Stomach (tissue), 9 donors: ENCODE data around the gene C1orf53. TPM values are rescaled to one million over a fixed set of nuclear protein-coding genes. Genes with fewer than 3 reads are reported as not detected.
A peak's percentile ranks its signal among the peaks of the same experiment; 100 is the strongest.

Experiments
- DNase-seq, 2 donors: peaks; one replicate each; pipeline versions ENCODE4 v3.0.0 to v3.0.0-alpha.2; 2013 to 2019
- H3K27ac ChIP-seq, 5 donors: fragments of 200-600 bp in 4 of 5; sonication (generic) in 4 of 5; one replicate each; pipeline ENCODE4 v1.5.1; 2013 to 2019; ENCODE audit warnings: mild to moderate bottlenecking in 1 of 5, moderate library complexity in 1 of 5
- H3K27me3 ChIP-seq, 3 donors: fragments of 200-600 bp; sonication (generic); one replicate each; pipeline ENCODE4 v1.5.1; 2017 to 2019; ENCODE audit warnings: mixed run types in 1 of 3
- H3K36me3 ChIP-seq, 4 donors: fragments of 200-600 bp; sonication (generic); 1 replicate in 3 of 4; 2 replicates in 1 of 4; pipeline ENCODE4 v1.5.1; 2016 to 2019
- H3K4me1 ChIP-seq, 4 donors: fragments of 200-600 bp; sonication (generic); one replicate each; pipeline ENCODE4 v1.5.1; 2016 to 2019
- H3K4me3 ChIP-seq, 4 donors: fragments of 200-600 bp; sonication (generic) in 3 of 4; one replicate each; pipeline ENCODE4 v1.5.1; 2016 to 2019; ENCODE audit warnings: mild to moderate bottlenecking in 1 of 4
- H3K9me3 ChIP-seq, 4 donors: fragments of 200-600 bp; sonication (generic); one replicate each; pipeline ENCODE4 v1.5.1; 2016 to 2019
- CTCF ChIP-seq, 7 experiments: fragments of 450-650 bp in 4 of 7; fragments of 200-600 bp in 3 of 7; sonication (generic) in 3 of 7; IDR thresholded peaks; one replicate each; pipeline ENCODE4 v1.5.1; 2016 to 2019; ENCODE audit warnings: antibody characterized with exemption in 7 of 7, control low read depth in 2 of 7, mild to moderate bottlenecking in 1 of 7
- EP300 ChIP-seq: sonication (generic); formaldehyde crosslinking; IDR thresholded peaks from one replicate; pipeline ENCODE4 v1.6.1; 2017; ENCODE audit warnings: antibody characterized with exemption
- POLR2A ChIP-seq, 4 donors: fragments of 450-650 bp; IDR thresholded peaks; one replicate each; pipeline ENCODE4 v1.6.1; 2016; ENCODE audit warnings: antibody characterized with exemption in 4 of 4, control low read depth in 2 of 4, mild to moderate bottlenecking in 1 of 4, moderate library complexity in 1 of 4
- POLR2AphosphoS5 ChIP-seq, 3 donors: sonication (generic); formaldehyde crosslinking; IDR thresholded peaks; one replicate each; pipeline ENCODE4 v1.6.1; 2016; ENCODE audit warnings: antibody characterized with exemption in 3 of 3
- WGBS, 5 donors: extraction: QIAGEN DNeasy Blood & Tissue Kit in 3 of 5; methylation state at CpG; one replicate each; pipeline versions ENCODE4 v1.1.5 to v1.1.7; 2013 to 2018; 5-methylcytosine and 5-hydroxymethylcytosine counted together
- intact Hi-C: fragments of 100-400 bp; cut with DNase I; formaldehyde crosslinking; loops from one replicate; pipeline ENCODE4 v1.15.1; 2023; ENCODE audit warnings: low total_unique reads
- polyA plus RNA-seq, 3 donors: library from polyadenylated mRNA; stranded (reverse); fragments of 200-250 nt; gene quantifications; one replicate each; pipeline ENCODE4 v1.2.3, GENCODE V29; 2013
- total RNA-seq, 5 donors: library from RNA; depleted of rRNA; stranded (reverse); fragments of >200 nt; gene quantifications; one replicate each; pipeline versions ENCODE4 v1.1.0 to v1.2.3, GENCODE V29; 2014 to 2016
- donor health status: healthy with polysubstance abuse.
- donor health status: Bipolar disorder and iron deficiency.
- donor health status: healthy.

C1orf53 gene
- total and polyA plus RNA-seq, 8 donors, result 3.9 to 11.7 TPM; not detected in 6

GRCh38 chr1:197921235-197922069, 19.0 kb downstream of the C1orf53 start:
- Histone ChIP-seq H3K4me1 (peaks cover 24 to 49% (median 38%) of the 10 kb centered on the region in 4 donors), H3K4me3 (no peak overlapping the region), H3K9me3 (peaks cover 0 to 11% (median 0%) of the 10 kb centered on the region in 4 donors), H3K36me3 (no peaks in the 10 kb centered on the region), H3K27ac (no peak overlapping the region), H3K27me3 (peaks cover 21 to 95% (median 66%) of the 10 kb centered on the region in 3 donors)
- peak in 1 of 2 donors; percentile 59 for DNase-seq
- no peak for TF ChIP-seq EP300
- no peak for TF ChIP-seq POLR2A (IDR thresholded peaks at IDR 0.05)
- TF ChIP-seq CTCF (IDR thresholded peaks at IDR 0.05), result no peak
- TF ChIP-seq POLR2AphosphoS5 (IDR thresholded peaks at IDR 0.05), result no peak
- WGBS, 5 donors, result 16 to 40% (median 20%) methylated on average over 9 to 33 of the region's 33 CpGs
- intact Hi-C loops, result no loop called here

- Histone ChIP-seq H3K36me3 (no peaks in the 10 kb centered on the region), H3K27ac (no peak overlapping the region), H3K27me3 (peaks cover 19 to 95% (median 60%) of the 10 kb centered on the region in 3 donors), H3K9me3 (peaks cover 0 to 11% (median 0%) of the 10 kb centered on the region in 4 donors), H3K4me3 (no peak overlapping the region), H3K4me1 (peaks cover 22 to 43% (median 33%) of the 10 kb centered on the region in 4 donors)
- WGBS, 5 donors, result 65 to 95% (median 89%) methylated on average over 2 of the region's 2 CpGs
- no peak for DNase-seq
- TF ChIP-seq EP300, result no peak
- TF ChIP-seq CTCF (IDR thresholded peaks at IDR 0.05), result no peak
- no peak for TF ChIP-seq POLR2AphosphoS5 (IDR thresholded peaks at IDR 0.05)
- no peak for TF ChIP-seq POLR2A (IDR thresholded peaks at IDR 0.05)
- intact Hi-C loops, result no loop called here
Measured at GRCh38 chr1:197922070-197922390, 19.6 kb downstream of the C1orf53 start.

DNA sequence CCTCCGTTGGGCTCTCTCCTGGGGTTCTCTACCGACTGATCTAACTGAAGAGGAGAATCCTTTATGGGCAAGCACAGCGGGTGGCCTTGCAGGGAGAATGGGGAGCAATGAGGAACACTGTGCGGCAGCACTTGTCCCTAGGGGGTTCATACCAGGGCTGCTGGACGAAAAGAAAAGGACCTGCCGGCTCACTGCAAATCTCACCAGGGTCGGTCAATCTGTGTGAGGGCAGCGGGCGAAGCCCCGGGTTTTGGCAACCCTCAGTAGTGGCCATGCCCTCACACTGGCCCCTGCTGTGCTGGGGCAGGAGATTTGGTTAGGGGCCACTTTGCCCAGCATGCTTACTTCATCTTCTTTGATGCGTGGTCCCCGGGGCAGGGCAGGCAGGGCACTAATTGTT, 20.6 kb downstream of the C1orf53 start:
- Histone ChIP-seq H3K9me3 (peaks cover 0 to 11% (median 0%) of the 10 kb centered on the region in 4 donors), H3K4me3 (no peak overlapping the region), H3K36me3 (no peaks in the 10 kb centered on the region), H3K27ac (no peak overlapping the region), H3K4me1 (peaks cover 12 to 33% (median 22%) of the 10 kb centered on the region in 4 donors), H3K27me3 (peaks cover 19 to 95% (median 60%) of the 10 kb centered on the region in 3 donors)
- DNase-seq, result no peak
- intact Hi-C loops, result no loop called here
- TF ChIP-seq EP300, result no peak
- no peak for TF ChIP-seq CTCF (IDR thresholded peaks at IDR 0.05)
- no peak for TF ChIP-seq POLR2AphosphoS5 (IDR thresholded peaks at IDR 0.05)
- no peak for TF ChIP-seq POLR2A (IDR thresholded peaks at IDR 0.05)
- WGBS, 5 donors, result 67 to 81% (median 75%) methylated on average over 12 of the region's 12 CpGs

- Histone ChIP-seq H3K9me3 (peaks cover 0 to 9% (median 0%) of the 10 kb centered on the region in 4 donors), H3K27me3 (peaks cover 19 to 95% (median 48%) of the 10 kb centered on the region in 3 donors), H3K4me1 (peaks cover 3 to 21% (median 14%) of the 10 kb centered on the region in 4 donors), H3K4me3 (no peak overlapping the region), H3K27ac (no peak overlapping the region), H3K36me3 (no peaks in the 10 kb centered on the region)
- peak in 1 of 2 donors; percentile 73 for DNase-seq
- WGBS, 5 donors, result 9 to 46% (median 28%) methylated on average over 2 to 4 of the region's 4 CpGs
- TF ChIP-seq EP300 (no peak), POLR2A (IDR thresholded peaks at IDR 0.05) (no peak), POLR2AphosphoS5 (IDR thresholded peaks at IDR 0.05) (no peak), CTCF (IDR thresholded peaks at IDR 0.05) (peak in 5 of 7 experiments; percentile 18 to 64 (median 55))
- intact Hi-C loops, result no loop called here
Measured at GRCh38 chr1:197924516-197925123, 22.2 kb downstream of the C1orf53 start.
